GM21423 (cell line): ENCODE data around the gene POLRMT.
A peak's percentile ranks its signal among the peaks of the same experiment; 100 is the strongest.
"Not testable (repeated sequence)": the region's sequence is repeated elsewhere in the genome, so short reads cannot be mapped to it uniquely, and the experiment has no call there.

ENCODE experiments used
- ATAC-seq: cut with Tn5 transposase; IDR thresholded peaks from one replicate; pipeline ENCODE4 v1.9.1; 2021; ENCODE audit warnings: mild to moderate bottlenecking, moderate library complexity; ENCODE audit not compliant: unreplicated experiment

Gene POLRMT

DNA sequence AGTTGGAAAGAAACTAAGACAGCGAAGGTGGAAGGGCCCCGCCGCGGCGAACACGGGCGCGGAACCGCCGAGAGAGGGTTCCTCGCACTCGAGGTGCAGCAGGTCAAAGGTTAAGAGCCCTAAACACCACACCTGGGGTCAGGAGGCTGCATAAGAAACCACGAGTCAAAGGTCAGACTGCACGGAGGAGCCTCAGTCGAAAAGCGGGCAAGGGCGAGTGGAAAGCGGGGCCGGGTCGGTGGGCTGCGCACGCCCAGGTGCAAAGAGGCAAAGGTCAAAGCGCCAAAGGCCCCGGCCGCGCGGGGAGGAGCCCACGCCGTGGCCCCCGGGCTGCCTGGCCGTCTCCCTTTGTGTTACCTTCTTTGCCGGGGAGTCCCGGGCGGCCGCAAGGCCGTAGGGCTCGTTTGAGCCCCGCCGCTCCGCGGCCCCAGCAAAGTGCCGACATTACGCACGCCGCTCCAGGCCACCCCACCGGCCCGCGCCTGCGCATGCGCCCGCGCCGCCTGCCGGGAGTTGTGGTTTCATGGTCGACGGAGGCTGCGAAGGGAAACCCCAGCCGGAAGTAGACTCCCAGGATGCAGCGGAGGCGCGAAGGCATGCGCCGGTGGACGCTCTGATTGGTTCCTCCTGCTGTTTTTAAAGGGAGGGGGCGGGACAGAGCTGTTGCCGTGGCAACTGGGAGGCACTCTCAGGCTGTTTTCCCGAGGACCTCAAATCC is at the start of gene POLRMT:
Gene POLRMT, minus strand, starts transcription at position 470 of the 718 bp plus-strand sequence. Its CDS starts 25 bp downstream, at position 445.
- ATAC-seq, result peak; percentile 84

DNA sequence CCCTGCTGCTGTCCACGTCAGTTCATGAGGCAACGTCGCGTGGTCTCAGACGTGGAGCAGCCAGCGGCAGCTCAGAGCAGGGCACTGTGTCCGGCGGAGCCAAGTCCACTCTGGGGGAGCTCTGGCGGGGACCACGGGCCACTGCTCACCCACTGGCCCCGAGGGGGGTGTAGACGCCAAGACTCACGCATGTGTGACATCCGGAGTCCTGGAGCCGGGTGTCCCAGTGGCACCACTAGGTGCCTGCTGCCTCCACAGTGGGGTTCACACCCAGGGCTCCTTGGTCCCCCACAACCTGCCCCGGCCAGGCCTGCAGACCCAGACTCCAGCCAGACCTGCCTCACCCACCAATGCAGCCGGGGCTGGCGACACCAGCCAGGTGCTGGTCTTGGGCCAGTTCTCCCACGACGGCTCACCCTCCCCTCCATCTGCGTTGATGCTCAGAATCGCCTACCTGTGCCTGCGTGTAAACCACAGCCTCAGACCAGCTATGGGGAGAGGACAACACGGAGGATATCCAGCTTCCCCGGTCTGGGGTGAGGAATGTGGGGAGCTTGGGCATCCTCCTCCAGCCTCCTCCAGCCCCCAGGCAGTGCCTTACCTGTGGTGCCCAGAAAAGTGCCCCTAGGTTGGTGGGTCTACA is 49.5 kb upstream of the POLRMT start:
- ATAC-seq, result no peak

DNA sequence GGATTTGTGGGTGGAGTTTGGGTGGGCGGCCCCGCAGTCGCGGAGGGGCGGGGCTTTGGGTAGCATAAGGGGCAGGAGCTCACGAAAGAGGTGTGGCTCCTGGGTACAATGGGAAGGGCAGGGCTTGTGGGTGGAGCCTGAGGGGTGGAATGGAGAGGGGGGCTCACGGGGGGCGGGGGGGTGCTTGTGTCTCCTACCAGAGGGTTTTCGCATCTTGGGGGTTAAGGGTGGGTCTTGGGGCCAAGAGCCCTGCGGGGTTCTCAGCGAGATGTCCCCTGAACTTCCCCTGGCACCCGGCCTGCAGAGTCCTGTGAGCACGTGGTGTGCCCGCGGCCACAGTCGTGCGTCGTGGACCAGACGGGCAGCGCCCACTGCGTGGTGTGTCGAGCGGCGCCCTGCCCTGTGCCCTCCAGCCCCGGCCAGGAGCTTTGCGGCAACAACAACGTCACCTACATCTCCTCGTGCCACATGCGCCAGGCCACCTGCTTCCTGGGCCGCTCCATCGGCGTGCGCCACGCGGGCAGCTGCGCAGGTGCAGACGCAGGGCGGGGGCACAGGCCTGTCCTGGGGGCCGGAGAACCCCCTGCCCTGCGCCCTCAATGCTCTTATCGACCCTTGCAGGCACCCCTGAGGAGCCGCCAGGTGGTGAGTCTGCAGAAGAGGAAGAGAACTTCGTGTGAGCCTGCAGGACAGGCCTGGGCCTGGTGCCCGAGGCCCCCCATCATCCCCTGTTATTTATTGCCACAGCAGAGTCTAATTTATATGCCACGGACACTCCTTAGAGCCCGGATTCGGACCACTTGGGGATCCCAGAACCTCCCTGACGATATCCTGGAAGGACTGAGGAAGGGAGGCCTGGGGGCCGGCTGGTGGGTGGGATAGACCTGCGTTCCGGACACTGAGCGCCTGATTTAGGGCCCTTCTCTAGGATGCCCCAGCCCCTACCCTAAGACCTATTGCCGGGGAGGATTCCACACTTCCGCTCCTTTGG is 48.0 kb upstream of the POLRMT start:
- ATAC-seq, result no peak

DNA sequence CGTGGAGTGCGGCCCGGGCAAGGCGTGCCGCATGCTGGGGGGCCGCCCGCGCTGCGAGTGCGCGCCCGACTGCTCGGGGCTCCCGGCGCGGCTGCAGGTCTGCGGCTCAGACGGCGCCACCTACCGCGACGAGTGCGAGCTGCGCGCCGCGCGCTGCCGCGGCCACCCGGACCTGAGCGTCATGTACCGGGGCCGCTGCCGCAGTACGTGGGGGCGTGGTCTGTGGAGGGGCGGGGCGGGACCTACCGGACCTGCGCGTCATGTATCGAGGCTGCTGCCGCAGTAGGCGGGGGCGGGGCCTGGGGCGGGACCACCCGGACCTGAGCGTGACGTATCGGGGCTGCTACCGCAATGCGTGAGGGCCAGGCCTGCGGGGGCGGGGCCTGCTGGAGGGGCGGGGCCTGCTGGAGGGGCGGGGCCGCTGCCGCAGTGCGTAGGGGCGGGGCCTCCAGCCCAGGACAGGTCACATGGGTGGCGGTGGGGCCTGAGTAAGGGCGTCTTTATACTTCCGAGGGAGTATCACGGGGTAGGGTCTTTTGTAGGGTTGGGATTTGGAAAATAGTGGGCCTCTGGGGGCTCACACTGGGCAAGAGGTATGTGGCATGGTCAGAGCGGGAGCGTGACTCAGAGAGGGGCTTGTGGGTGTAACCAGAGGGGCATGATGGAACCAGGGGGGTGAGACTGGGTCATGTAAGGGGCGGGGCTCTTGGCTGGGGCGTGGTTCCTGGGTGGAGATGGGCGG is 47.1 kb upstream of the POLRMT start:
- peak; percentile 75 for ATAC-seq

DNA sequence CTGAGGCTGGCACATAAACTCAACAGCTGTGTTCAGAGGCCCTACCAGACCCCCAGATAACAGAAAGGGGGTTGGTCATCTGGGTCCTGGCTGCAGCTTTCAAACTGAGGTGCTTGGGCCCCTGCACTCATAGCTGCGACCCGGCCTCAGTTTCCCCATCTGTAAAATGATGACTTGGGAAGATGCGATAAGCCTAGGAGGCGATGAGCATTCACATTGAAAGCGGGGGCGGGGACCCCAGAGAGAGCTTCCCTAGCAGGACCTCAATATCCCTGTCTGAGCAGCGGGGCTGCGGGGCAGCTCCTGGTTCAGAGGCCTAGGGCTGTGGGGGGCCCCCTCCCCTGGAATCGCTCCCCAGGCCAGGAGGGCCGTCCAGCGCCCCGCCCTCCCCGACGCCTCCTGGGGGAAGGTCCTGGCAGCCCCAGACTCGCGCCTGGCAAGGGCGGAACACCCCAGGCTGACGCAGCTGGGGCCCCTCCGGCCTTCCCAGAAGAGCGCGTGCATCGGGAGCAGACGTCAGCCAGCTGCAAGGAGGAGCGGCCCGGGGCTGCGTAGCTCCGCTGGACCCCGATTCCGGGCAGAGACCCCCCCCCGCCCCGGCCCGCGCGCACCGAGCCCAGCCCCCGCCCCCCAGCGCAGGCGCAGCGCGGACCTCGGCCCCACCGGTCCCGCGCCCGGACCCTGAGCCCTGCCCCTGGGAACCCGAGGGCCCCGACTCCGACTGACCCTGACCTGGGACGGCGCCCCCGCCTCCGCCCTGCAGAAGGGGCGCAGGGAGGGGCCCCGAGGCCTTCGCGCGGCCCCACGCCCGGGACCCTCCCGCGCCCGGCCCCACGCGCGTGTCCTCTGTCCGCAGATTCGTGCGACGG is 46.3 kb upstream of the POLRMT start:
- peak; percentile 12 for ATAC-seq

DNA sequence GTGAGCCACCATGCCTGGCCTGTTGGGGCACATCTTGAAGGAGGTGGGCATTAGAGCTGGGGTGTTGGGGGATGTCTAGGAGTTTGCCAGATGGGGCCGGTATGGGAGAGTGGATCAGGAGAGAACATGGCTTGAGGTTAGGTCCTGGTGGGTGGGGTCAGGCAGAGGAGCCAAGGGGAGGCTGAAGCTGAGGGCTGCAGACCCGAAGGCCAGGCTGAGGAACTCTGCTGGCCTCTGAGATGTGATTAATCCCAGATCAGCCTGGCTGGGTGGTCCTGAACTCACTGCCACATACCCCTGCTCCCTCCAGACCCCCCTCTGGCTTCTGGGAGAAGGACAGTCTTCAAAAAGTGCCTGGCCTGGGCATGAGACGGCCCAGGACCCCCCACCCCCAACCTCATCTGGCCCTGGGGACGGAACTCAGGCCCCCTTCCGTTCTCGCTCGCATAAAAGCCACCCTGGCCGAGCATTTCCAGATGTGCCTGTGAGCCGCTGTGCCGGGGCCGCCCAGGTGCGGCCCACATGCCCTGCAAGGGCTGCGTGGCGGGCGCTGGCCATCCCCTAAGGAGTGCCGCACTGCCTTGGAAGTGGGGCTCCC is 45.6 kb upstream of the POLRMT start:
- ATAC-seq, result no peak

DNA sequence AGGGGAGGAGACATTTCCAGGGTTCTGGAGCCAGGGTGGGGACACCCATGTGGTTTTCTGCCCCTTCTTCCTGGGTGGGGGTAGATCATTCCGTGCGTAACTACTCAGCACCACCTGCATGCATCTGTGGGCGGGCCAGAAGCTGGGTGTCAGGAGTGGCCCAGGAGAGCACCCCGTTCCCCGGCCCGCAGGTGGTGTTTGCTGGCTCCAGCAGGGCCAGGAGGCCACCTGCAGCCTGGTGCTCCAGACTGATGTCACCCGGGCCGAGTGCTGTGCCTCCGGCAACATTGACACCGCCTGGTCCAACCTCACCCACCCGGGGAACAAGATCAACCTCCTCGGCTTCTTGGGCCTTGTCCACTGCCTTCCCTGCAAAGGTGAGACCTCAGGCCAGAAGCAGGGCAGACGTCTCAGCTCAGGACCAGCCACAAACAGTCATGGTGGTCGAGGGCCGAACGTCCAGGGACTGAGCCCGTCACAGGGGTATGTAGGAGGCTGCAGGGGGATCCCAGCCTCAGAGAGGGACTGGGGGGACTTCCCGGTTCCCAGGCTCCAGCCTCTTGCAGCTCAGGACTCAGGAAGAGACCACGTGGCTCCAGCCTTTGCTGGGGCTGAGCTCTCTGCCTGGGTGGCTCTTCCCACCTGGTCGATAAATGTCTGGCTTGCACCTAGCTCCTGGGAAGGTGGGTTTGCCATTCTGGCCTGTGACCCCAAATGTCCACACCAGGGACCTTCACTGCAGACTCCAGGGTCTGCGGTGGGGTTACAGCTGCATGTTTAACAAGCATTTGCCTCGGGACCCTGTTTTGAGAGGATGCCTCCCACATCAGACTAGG is 44.5 kb upstream of the POLRMT start:
- no peak for ATAC-seq

DNA sequence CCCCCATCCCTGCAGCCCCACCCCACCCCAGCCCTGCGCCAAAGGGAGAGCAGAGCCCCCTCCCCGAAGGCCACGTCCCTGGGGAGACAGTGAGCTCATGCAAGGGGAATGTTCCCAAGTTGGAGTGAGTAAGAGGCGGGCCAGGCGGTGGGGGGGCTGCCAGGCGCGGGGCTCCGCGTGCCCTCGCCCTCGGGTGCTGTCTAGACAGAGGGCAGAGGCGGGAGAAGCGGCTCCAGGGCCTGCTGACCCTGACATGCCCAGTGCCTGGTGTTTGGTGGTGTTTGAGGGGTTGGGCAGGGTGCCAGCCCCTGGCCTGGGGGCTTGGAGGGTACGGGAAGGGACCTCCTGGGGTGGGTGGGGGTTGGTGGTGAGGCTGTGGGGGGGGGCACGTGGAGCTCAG is 43.9 kb upstream of the POLRMT start:
- no peak for ATAC-seq

DNA sequence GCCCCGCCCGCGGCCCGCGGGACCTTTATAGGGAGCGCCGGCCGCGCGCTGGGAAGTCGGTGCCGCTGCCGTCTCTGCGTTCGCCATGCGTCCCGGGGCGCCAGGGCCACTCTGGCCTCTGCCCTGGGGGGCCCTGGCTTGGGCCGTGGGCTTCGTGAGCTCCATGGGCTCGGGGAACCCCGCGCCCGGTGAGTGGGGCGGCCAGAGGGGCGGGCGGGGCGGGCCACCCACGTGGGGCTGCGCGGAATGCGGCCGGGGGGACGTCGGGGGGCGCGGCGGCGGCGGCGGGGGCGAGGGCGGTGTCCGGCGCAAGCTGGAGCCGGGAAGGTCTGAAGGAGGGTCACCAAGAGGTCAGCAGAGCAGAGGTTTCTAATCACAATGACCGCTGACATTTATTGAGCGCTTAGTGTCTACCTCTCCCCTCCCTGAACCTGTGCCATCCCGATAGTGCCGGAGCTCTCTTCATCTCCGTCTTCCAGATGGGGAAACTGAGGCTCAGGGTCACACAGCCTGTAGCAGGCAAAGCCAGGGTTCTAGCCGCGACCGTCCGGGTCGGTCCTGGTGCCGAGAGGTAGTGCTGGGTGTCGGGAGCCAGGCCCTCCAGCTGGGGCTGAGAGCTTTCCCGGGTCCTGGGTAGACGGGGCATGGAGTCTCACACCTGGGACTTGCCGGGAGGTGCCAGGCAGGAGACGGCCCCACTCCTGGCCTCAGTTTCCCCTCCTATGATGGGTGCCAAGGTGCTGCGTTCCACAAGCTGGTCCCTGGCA is 43.2 kb upstream of the POLRMT start, which contains the start of gene FSTL3:
Gene FSTL3, plus strand, starts transcription at position 54 of the 767 bp plus-strand sequence. Its CDS starts 32 bp downstream, at position 86.
- no peak for ATAC-seq

DNA sequence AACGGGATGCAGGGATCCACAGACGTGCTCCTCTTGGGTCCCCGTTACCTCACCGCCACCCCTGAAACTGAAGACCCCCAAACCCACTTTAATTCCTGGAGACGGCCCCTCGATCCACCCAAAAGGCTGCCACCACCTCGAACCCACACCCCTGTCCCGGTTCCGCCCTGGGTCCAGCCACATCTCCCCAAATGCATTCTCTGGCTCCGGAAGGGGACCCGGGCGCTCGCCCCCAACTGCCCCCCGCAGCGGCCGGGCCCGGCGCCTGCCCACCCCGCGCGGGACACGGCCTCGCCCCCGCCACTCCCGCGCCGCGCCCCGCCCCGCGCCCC is 42.6 kb upstream of the POLRMT start:
- ATAC-seq, result no peak

DNA sequence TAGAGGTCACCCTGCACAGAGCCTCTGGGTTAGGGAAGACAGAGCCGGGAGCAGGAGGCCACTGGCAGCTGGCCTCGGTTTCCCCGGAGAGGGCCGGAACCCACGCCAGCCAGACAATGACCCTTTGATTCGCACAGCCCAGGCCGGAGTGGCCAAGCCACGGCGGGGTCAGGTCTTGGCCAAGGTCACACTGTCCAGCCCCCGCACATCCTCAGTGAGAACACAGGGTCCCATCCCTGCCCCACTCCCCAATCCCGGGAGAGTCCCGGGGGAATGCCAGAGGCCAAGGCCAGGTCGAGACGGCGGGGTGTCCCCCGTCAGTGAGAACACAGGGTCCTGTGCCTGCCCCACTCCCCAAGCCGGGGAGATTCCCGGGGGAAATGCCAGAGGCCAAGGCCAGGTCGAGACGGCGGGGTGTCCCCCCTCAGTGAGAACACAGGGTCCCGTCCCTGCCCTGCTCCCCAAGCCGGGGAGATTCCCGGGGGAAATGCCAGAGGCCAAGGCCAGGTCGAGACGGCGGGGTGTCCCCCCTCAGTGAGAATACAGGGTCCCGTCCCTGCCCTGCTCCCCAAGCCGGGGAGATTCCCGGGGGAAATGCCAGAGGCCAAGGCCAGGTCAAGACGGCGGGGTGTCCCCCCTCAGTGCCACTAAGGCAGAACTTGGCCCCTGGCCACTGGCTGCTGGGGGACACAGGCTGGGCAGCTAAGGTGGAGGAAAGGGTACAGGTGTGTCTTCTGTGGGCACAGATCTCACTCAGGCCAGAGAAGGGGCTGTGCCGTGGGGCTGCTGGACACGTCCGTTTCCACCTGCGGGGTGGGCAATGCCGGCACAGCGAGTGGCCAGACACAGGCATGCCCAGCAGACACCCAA is 41.2 kb upstream of the POLRMT start:
- ATAC-seq, result no peak

DNA sequence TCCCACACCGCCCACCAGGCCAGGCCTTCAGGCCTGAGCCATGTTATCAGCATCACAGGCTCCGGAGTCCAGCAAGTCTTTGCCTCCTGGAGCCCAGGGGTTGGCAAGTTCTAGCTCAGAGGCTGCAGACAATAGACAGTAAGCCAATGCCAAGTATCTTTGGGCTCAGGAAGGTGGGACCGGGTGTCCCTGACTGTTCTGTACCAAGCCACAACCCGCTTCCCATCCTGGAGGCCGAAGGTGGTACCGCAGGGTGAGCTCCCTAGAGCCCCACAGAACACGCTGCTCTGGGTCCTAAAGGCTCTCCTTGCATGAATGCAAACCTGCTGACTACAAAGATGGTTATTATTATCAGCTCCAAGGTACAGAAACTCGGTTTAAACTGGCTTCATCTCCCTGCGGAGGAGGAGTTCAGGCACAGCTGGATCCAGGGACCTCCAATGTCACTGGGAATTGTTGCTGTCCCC is 37.3 kb upstream of the POLRMT start:
- no peak for ATAC-seq

DNA sequence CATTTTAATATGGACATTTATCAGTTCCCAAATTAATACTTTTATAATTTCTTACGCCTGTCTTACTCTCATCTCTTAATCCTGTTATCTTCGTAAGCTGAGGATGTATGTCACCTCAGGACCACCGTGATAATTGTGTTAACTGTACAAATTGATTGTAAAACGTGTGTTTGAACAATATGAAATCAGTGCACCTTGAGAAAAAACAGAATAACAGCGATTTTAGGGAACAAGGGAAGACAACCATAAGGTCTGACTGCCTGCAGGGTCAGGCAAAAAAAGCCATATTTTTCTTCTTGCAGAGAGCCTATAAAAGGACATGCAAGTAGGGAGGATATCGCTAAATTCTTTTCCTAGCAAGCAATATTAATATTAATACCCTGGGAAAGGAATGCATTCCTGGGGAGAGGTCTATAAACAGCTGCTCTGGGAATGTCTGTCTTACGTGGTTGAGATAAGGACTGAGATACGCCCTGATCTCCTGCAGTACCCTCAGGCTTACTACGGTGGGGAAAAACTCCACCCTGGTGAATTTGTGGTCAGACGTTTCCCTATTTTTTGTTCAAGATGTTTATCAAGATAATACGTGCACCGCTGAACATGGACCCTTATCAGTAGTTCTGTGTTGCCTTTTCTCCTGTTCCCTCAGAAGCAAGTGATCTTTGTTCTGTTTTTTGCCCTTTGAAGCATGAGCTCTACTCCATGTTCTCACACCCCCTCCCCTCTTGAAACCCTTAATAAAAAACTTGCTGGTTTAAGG is 35.5 kb upstream of the POLRMT start:
- ATAC-seq, result not testable (repeated sequence)

DNA sequence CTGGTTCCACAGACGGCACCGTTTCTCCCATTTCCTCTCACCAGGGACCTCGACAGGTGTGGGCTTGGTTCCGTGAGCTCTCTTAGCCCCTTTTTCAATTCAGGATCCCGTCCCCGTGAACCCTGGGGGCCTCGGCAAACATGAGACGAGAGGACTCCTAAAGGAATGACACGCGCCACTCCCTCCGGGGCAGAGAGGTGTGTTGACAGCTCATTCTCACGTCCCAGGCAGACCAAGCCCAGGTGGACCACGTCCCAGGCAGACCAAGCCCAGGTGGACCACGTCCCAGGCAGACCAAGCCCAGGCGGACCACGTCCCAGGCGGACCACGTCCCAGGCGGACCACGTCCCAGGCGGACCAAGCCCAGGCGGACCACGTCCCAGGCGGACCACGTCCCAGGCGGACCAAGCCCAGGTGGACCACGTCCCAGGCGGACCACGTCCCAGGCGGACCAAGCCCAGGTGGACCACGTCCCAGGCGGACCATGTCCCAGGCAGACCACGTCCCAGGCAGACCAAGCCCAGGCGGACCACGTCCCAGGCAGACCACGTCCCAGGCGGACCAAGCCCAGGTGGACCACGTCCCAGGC is 33.7 kb upstream of the POLRMT start:
- not testable (repeated sequence) for ATAC-seq

DNA sequence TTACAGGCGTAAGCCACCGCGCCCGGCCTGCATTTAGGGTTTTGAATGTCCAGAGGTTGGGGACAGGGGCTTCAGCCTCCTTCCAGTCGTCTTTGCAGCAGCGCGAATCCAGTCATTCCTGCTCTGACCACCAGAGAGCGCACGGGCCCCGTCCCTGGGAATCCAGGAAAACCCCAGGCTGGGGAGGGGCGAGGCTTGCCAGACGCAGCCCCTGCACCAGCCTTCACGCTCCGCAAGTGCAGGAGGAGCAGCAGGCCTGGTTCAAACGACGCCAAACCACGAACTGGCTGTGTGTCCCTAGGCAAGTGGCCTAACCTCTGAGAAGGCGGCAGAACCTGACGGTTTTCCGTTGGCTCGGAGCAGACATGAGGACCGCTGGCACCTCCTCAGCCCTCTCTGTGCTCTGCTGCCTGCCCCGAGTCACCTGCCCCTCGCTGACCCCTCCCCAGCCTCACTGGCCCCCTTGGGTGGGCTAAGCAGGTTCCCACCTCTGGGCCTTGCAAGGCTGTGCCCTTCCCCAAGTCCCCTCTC is 31.6 kb upstream of the POLRMT start:
- no peak for ATAC-seq
